ENCODE results near the gene SBNO1. TPM values are rescaled to one million over a fixed set of nuclear protein-coding genes. Genes with fewer than 3 reads are reported as not detected.

SBNO1 gene
- polyA plus RNA-seq, 4 donors: 19.3 to 31.1 (median 30.0) TPM

DNA sequence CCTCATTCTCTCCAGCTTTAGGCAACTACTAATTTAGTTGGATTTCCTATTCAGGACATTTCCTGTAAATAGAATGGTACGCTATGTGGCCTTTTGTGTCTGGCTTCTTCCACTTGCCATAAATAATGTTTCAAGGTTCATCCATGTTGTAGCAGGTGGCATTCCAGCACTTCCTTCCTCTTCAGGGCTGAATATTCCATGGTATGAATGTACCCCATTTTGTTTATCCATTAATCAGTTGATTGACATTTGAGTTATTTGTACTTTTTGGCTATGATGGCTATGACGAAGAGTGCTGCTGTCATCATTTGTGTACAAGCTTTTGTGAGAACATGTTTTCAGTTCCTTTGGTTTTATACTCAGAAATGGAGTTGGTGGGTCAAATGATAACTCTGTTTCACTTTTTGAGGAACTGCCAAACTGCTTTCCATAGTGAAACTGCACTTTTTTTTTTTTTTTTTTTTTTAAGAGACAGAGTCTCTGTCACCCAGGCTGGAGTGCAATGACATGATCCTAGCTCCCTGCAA, 86.5 kb downstream of the SBNO1 start:
- no peak for DNase-seq (ENCODE audit: low read depth in 4 of 4, low spot score in 3 of 4)

DNA sequence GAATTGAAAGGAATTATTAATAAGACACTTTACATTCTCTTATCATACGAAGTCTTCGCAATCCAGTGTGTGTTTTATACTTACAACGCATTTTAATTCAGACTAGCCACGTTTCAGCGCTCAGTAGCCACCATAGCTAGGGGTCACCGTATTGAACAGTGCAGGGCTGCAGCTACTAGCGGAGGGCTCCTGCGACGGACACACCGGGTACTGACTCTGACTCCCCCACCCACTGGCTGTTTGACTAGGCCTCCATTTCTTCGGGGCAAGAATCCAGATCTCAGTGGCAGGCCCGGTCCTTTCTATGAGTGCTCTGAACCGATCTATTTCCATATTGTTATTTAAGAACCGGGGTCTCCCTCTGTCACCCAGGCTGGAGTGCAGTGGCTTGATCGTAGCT, 91.5 kb downstream of the SBNO1 start:
- DNase-seq (ENCODE audit: low read depth in 4 of 4, low spot score in 3 of 4): no peak

DNA sequence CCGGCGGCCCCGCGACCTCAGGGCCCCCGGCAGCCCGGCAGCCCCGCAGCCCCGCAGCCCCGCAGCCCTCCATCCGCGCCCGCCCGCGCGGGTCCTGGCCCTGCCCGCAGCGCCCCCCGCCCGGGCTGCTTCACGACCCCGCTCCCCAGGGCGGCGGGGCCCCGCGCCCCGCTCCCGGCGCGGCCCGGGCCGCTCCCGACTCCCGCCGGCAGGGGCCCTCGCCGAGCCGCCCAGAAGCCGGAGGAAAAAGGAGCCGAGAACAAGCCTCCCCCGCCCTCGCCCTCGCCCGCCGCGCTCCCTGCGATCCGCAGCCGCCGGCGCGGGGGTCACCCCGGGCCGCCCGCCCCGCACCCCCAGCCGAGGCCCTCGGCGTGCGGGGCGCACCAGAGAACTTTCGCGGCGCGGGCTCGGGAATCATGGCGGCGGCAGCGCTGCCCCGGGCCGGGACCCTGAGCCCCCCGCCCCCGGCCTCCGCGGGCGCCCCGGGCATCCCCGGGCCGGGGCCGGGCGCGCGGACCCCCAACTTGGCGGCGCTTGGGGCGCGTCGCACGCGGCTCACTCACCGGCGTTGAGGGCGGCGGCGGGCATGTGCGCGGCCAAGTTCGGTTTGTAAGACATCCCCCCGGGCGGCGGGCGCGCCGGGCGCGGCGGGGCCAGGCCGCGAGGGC, 93.5 kb downstream of the SBNO1 start:
- no peak for DNase-seq (ENCODE audit: low read depth in 4 of 4, low spot score in 3 of 4)

DNA sequence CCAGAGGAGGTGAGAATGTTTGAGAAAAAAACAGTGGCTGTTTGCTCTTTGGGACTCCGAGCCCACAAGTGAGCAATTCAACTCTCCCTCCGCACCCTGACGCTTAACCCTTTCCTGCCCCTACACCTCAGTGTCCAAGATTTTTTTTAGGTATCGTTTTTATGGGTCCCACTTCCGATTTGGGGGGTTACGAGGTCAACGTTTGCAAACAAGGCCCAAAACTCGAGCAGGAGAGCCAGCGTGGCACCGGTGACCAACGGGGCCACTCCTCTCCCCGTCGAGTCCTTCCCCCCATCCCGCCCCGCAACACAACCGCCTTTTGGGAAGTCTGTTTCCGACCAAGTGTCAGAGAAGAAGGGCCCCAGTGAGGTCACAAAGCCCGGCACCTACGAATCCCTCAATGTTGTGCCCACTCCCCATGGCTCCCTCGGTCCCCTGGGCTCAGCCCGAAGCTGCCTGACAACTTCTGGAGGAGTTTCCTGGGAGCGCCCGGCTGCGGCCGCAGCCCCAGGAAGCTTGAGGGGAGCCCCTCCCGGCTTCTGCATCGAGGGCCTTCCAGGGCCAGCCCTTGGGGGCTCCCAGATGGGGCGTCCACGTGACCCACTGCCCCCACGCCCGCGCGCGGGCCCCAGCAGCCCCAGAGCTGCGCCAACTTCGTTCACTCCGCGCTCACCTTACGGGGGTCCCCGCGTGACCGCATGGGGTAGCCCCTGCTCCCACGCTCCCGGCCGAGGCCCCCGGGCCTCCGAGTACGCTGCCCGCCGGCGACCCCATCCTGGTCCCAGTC, 94.2 kb downstream of the SBNO1 start:
- DNase-seq (ENCODE audit: low read depth in 4 of 4, low spot score in 3 of 4): no peak

DNA sequence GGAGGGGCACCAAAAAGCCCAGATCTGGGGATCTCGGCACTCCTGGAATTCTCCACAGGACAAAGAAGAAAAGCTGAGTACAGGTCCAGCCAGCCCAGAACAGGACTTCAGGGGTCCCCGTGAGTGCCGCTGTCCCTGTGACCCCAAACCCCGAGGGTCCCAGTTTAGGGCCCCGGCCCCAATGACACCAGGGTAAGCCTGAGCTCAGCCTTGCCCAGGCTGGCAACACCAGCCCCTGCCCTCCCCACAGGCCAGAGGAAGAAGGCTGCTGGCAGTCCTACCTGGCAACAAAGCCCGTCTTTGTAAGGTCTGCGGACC, 94.8 kb downstream of the SBNO1 start:
- DNase-seq (ENCODE audit: low read depth in 4 of 4, low spot score in 3 of 4): no peak

DNA sequence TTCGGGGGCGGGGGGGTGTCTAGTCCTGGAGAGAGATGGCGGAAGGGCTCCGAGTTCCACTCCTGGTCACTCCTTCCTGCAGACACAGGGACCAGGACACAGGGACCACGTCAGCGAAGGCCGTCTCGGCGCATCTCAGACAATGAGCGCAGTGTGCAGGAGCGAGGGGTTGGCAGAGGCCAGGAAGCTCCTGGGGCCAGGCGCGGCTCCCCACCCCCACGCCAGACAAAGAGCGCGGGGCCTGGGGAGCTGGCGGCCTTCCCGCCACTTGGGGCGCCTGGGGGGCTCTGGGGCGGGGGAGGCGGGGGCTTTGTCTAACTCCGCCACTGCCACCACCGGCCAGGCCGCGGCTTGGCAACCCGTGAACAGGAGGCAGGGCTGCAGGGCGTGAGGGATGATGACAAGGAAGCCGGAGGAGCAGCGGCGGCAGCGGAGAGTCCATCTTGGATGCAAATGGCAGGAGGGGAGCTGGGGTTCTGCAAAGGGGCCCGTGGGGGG, 95.2 kb downstream of the SBNO1 start:
- DNase-seq (ENCODE audit: low read depth in 4 of 4, low spot score in 3 of 4): no peak

DNA sequence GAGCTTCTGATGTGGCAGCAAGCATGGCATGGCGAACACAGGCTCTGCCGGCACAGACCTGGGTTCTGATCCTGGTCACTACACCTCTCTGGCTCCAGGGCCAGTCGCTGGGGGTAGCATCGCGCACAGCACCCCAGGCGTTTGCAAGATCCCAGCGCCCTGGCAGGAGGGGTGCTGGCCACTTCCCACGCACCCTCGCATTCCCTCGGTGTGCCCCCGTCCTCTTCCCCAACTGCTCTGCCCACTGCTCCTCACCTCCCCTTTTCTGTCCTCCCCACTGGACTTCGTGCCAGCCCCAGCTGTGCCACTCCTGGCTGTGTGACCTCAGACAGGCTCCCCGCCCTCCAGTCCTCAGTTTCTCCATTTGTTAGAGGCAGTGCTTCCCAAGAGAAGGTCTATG, 95.8 kb downstream of the SBNO1 start:
- no peak for DNase-seq (ENCODE audit: low read depth in 4 of 4, low spot score in 3 of 4)

DNA sequence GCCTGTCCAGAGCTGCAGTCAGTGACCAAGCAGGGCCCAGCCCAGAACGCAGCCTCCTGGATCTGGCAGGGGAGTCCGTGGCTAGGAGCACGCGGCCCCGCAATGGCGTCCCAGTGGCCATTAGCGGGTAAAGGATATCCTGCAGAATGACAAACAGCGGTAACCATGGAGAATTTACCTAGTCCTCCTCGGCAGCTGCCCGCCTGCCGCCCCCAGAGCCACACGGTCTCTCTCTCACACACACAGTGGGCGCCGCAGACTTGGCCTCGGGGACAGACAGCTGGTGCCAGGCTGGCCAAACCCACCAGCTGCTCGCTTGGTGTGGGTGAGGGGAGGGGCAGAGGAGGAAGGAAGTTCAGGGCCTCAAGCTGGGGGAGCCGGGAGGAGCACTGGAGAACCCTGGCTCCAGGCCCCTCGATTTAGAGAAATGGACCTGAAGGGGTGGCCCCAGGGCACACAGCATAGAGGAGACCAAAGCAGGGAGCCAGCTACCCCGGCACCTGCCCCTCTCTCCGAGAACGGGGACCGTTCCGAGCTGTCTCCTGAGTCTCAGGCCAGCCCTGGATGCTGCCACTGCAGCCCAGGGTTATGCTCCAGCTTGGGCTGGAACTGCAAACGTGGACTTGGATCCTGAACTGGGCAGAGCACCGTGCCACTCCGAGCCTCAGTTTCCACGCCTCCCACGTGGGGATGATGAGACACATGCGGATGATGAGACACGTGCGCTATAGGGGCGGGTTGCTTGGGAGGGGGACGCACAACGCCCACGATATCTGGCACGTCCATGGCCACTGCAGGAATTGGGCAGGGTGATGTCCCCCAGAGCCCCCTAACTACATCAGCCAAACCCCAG, 96.4 kb downstream of the SBNO1 start:
- no peak for DNase-seq (ENCODE audit: low read depth in 4 of 4, low spot score in 3 of 4)

DNA sequence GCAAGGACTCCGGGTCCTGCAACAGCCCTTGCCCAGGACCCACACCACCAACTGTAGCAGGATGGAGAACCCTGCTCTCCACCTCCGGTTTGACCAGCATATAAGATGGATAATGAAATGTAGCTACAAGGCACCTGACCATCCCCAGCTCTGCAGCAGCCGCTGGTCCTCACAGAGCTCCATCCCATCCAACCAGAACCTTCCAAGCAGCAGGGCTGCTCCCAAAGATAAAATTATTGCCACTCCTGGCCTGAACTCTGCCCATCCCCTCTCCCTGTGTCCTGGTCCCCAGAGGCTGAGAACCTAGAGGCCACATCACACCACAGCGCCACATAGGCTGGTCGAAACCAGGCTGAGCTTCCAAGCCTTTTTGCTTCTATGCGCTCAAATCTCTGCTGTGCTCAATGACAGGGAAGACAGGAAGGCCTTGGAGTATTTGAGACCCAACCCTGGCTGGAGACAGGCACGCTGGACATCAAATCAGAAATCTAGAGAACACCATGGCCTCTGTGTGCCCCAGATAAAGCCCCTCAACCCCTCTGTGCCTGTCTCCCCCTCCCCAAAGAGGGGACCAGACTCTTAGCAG, 97.2 kb downstream of the SBNO1 start:
- DNase-seq (ENCODE audit: low read depth in 4 of 4, low spot score in 3 of 4): no peak

DNA sequence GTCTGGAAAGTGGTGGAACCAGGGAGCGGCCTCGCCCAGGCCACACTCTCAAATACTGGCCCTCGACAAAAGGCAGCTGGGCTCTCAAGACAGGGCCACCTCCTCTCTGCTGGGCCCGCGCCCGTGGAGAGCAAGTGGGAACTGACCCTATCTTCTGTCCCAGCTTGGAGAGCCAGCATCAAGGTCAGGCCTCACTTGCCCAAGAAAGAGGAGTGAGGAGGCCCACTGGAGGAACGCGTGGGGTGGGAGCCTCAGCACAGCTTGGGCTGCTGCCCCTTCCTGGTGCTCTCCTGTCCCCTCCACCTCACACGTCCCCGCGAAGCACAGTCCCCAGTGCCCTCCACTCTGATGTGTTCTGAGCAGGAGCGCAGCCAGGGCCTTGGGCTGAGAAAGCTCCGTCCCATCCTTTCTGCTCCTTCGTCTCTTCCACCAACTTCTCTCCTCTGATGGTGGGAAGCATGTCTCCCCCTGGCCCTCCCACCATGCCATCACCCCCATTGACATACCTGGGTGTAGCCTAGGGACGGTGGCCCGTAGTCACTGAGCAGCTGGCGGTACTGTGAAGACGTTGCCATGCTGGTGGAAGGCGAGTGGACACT, 97.9 kb downstream of the SBNO1 start:
- no peak for DNase-seq (ENCODE audit: low read depth in 4 of 4, low spot score in 3 of 4)

DNA sequence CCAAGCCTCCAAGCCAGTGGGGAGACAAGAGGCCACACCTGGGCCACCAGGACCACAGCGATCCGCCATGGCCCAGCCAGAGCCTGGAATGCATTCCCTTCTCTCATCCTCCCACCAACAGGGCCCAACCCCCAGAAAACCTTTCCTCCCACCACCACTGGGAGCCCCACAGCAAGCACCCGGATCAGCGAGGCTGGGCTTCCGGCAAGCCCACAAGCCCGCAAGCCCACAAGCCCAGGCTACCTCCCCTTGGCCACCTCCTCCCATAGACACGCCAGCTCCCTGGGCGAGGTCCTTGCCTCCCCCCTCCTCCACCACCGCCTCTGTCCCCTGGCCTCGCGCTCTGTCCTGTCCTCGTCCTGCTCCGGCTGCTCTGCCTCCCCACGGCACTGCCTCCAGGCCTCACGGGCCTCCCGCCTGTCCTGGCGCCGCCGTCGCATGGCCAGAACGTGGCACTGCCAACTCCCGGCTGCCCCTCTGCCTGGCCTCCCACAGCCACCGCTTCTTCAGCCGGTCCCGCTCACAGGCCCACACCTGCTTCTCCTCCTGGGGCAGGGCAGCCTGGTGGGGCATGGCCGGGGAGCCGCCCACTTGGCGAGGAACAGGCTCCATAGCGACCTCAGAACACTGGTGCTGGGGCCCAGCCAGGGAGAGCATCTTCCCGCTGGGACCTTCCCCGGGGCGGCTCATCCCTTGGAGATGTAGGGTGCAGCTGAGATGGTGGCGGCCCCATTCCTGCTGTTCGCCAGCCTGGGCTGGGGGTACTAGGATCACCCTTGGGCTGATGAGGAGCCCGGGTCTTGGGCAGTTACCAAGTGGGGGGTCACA, 98.6 kb downstream of the SBNO1 start:
- DNase-seq (ENCODE audit: low read depth in 4 of 4, low spot score in 3 of 4): no peak

DNA sequence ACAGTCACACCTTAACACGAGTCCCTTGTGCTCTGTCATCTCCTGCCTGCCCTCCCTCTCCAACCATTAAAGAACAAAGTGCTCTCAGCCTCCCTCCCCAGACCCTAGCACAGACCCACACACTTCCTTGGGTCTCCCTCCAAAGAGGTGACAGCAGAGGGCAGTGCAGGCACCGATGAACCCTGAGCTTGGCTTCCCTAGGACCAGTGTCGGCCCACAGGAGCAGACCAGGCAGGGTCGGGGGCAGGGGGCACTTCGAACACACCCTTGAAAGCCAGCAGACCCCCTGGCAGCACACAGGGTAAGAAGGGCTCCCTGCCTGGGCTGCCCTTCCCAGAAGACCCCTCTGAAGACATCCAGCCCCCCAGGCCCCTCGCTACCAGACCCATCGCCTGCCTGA, 100.0 kb downstream of the SBNO1 start:
- DNase-seq (ENCODE audit: low read depth in 4 of 4, low spot score in 3 of 4): no peak

DNA sequence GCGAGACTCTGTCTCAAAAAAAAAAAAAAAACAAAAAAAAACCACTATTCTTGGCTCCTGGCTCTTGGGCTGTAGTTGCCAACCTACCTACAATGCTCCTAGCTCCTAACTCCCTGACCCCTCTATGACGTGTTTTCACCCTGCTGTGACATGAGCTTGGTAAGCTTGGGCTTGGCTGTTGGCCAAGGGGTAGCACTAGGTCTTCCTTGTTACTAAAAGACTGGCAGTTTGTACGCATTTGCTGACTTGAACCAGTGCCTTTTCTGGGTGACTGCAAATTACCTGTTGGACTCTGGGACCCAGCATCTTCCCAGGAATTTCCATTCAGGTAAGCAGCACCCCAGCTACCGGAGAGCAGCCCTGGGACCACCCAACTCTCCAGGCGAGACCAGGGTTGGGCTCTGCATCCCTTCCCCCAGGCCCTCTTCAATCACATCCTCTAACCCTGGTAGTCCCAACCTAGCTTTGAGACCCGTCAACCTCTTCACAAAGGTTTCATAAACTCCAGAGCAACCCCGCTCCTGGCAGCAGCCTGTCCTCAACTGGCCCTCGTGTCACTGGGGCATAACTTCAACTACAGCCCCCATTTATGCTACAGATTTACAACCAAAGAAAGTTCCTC, 101.3 kb downstream of the SBNO1 start:
- no peak for DNase-seq (ENCODE audit: low read depth in 4 of 4, low spot score in 3 of 4)

DNA sequence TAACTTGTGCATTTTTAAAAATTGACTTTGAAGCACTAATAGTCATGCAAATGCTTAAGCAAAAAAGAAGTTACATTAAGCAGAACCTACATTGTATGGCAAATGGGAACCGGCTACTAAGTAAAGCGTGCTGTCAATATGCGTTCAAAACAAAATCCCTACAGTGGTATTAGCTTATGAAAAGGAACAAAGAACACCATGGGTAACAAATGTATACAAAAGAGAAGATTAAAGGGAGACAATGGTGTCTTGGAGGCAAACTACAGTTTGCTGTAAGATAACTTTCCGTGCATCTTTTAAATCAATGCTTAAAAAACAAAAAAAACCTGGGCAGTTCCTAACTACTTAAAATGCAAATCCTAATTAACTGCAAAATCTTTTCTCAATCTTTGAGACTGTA, 103.5 kb downstream of the SBNO1 start:
- DNase-seq (ENCODE audit: low read depth in 4 of 4, low spot score in 3 of 4): no peak

DNA sequence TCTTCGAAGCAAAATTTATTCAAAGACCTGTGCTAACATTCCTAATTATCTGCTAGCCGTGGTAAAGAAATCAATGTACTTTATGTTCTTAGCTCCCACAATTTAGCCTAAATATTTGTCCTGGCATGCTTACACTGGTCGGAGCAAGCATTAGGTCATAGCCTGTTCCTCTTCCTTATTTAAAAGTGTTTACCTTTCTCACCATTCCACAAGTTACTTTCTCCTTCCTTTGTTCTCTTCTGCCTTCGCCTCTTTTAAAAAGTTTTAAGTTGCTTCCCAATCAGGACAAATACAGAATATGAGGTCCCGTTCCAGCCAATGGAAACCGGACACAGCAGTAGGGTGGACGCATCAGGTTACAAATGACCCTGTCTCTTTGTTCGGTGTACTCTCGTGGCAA, 104.6 kb downstream of the SBNO1 start:
- DNase-seq (ENCODE audit: low read depth in 4 of 4, low spot score in 3 of 4): no peak

DNA sequence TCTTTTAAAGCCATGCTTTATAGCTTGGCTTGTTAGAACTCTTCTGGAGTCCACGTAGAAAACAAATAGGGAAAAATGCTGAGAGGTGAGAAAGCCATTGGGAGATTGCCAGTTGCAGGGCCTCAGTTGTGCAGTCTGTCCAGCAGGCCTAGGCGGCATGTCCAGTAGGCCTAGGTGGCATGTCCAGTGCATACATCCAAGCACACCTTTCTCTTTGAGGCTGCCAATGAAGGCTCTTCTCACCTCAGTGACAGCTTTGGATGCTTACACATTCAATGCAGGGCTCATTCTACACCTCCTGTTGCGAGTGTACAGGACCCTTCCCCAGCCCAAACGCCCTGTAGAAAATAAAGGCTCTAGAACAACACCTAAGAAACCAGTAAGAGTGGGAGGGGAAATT, 106.1 kb downstream of the SBNO1 start:
- DNase-seq (ENCODE audit: low read depth in 4 of 4, low spot score in 3 of 4): no peak

DNA sequence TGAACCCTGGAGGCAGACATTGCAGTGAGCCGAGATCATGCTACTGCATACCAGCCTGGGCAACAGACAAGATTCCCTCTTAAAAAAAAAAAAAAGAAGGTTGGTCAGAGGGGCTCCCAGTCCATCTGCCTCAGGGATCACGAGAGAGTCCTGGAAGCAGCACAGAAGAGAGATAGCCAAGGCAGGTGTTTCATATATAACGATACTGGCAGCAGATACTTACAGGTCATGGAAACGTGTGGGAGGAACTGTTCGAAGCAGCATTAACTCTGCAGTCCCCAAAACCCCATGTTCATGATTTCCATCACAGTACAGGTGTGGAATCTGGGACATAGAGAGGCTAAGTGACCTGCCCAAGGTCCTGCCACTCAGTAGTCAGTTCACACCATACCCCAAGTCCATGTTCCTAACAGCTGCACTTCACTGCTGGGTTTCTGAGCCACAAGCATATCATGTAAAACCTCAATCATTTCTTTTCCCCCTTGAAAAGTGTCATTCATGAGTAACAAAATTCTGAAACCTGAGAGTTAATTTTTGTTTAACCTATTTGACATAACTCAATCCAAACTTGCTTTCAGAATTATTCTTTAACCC, 109.7 kb downstream of the SBNO1 start:
- DNase-seq (ENCODE audit: low read depth in 4 of 4, low spot score in 3 of 4): no peak

DNA sequence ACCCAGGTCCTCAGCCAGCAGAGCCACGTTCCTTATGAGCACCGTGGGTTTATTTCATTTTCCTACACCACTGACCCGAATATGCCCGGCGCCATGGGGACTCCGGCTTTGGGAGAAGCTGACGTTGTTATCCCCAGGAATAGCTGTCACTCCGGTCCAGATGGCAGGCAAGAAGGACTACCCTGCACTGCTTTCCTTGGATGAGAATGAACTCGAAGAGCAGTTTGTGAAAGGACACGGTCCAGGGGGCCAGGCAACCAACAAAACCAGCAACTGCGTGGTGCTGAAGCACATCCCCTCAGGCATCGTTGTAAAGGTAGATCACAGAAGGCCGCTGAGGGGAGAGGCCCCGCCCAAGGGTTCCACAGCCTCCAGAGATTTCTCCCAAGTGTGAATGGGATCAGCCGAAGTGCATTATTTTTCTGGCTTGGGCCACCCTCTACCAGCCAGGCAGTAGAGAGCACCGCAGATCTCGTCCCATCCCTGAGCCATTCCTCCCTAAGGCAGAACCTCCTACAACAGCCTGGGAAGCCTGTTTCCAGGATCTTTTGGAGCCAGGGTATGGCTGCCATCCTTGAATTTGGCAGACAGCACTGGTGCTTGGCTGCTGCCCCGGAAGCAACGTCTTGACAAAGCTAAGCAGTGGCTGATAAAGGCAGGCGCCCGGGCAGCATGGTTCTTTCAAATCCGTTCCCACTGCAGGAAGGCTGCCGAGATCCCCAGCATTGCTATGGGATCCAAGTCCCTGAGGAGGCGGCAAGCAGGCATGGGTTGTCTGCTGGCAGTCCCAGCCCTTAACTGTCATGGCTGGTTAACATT, 110.8 kb downstream of the SBNO1 start:
- DNase-seq (ENCODE audit: low read depth in 4 of 4, low spot score in 3 of 4): no peak

Measured in left renal pelvis (tissue), 4 donors.